GM21723 (cell line): ENCODE results near the gene PPP2R2B.

ENCODE experiments used
- ATAC-seq: cut with Tn5 transposase; IDR thresholded peaks from one replicate; pipeline ENCODE4 v1.9.1; 2021; ENCODE audit warnings: mild to moderate bottlenecking, moderate library complexity; ENCODE audit not compliant: unreplicated experiment

Gene PPP2R2B

GRCh38 chr5:146828385-146828784 is 50.2 kb downstream of the PPP2R2B start:
- ATAC-seq: no peak

GRCh38 chr5:146827901-146828300 is 50.7 kb downstream of the PPP2R2B start:
- ATAC-seq: no peak

- no peak for ATAC-seq
These were observed 53.5 kb downstream of the PPP2R2B start for GRCh38 chr5:146825033-146825432.

GRCh38 chr5:146821732-146822131 is 56.8 kb downstream of the PPP2R2B start:
- no peak for ATAC-seq

GRCh38 chr5:146820987-146821386 is 57.6 kb downstream of the PPP2R2B start:
- ATAC-seq: no peak

GRCh38 chr5:146818822-146819221 is 59.7 kb downstream of the PPP2R2B start:
- ATAC-seq: no peak

GRCh38 chr5:146817973-146818372 is 60.6 kb downstream of the PPP2R2B start:
- no peak for ATAC-seq

GRCh38 chr5:146816775-146817387 is 61.7 kb downstream of the PPP2R2B start:
- no peak for ATAC-seq

DNA sequence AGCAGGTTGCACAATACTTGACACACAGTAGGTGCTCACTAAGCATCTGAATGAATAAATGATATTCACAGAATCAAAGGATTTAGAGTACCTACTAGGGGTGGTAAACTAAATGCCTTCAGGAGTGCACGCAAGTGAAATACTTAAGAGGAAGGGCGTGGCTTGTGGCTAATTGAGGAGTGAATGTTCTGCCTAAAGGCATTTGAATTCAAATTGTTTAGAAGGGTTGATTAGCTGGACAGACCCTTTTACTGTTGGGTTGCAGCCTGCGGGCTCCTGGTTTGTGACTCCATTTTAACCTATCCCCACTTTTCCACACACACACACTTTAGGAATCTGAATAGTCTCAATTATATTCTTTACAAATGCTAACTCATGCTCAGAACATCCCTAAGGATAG is 63.1 kb downstream of the PPP2R2B start:
- ATAC-seq: no peak

GRCh38 chr5:146813346-146814157 is 65.0 kb downstream of the PPP2R2B start:
- ATAC-seq: no peak

DNA sequence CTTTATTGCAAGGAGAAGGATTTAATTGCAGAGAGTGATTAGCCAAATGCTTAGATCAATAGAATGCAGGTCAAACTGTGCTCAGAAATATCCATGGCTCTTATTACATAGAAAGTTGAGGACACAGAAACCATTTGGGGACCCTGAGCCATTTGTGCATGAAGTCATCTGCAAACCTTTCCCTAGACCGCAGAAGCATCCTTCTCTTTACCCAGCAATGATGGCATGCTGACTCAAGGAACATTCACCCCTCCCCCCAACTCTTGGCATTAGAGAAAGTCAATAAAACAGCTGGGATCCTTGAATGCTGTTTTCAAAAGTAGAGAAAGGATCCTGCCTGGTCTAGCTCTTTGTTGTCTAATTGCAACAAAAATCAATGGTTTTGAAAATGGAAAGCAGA is 73.5 kb downstream of the PPP2R2B start:
- ATAC-seq: no peak

DNA sequence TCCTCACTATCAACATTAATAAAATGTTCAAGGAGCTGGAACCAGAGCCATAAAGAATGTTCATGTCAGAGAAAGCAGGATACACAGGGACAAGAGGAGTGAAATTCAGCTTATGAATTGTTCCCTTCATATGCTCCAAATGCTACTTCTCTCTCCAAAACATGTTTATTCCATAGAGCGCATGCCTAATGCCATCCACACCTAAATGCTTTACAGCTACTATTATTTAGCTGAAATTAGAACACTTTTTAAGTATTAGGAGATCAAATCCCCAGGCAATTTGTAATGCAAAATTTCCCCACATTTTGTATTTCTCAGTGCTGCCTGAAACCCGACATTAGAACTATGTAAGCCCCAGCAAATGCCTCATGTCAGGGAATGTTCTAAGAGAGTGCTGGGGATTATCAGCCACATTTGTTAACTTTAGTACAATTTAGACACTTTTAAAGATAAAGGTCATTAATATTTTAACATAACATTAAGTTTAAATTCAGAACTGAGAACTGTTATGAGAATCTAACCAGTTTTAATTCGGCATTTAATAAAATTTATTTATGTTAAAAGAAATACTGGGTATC is 75.5 kb downstream of the PPP2R2B start:
- ATAC-seq: no peak

GRCh38 chr5:146799671-146800070 is 78.9 kb downstream of the PPP2R2B start:
- ATAC-seq: no peak

- no peak for ATAC-seq
These were observed 79.3 kb downstream of the PPP2R2B start for GRCh38 chr5:146799231-146799630.

DNA sequence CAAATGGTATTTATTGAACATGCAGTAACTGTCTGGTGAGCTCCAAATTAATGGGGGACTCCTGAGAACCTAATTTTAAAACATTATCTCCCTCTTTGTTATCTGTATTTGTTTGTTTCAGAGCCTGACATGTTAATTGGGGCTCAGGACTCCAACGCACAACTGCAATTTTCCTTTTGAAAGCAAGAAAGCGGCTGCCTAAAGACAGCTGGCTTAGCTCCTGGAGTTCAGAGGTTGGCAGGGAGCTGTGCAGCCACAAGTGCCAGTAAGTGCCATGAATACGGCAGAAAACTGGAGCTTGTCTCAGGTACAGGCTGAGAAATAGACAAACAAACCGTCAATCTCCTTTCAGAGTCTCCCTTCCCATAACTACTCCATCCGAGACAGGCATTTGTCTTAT is 80.9 kb downstream of the PPP2R2B start:
- no peak for ATAC-seq

- no peak for ATAC-seq
These were observed 81.6 kb downstream of the PPP2R2B start for GRCh38 chr5:146796911-146797310.

GRCh38 chr5:146796144-146796543 is 82.4 kb downstream of the PPP2R2B start:
- no peak for ATAC-seq

DNA sequence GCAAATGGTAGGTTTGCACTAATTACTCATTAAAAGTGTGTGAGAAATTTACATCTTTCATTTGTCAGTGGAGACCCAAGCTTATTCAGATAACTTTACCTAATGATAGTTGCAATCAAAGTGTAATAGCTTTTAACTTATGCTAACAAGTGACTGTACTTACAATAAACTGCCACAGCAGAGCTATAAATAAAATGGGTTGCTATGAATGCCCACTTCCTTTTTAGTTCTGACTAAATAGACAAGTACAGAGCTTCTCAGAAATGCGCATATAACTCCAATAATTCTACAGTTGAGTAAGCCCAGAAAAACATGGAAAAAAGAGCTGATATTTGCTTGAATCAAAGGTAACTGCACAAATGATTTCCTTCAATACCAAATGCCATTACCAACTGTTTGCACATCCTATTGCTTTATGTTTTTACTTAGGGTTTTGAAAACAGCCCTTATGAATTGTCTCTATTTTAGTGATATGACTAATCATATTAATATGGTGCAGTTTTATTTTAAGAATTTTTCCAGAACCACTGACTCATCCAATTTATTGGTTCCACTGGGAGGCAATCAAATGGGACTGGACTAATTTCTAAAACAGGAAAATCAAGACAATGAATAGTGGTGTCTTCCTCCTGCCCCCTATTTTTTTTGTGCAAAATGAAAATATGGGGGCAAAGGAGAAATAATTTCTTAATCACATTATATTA is 84.1 kb downstream of the PPP2R2B start:
- ATAC-seq: peak; percentile 51

GRCh38 chr5:146793709-146794108 is 84.8 kb downstream of the PPP2R2B start:
- no peak for ATAC-seq

GRCh38 chr5:146791471-146791870 is 87.1 kb downstream of the PPP2R2B start:
- no peak for ATAC-seq
